ENCODE data around the gene CSRP3.

DNA sequence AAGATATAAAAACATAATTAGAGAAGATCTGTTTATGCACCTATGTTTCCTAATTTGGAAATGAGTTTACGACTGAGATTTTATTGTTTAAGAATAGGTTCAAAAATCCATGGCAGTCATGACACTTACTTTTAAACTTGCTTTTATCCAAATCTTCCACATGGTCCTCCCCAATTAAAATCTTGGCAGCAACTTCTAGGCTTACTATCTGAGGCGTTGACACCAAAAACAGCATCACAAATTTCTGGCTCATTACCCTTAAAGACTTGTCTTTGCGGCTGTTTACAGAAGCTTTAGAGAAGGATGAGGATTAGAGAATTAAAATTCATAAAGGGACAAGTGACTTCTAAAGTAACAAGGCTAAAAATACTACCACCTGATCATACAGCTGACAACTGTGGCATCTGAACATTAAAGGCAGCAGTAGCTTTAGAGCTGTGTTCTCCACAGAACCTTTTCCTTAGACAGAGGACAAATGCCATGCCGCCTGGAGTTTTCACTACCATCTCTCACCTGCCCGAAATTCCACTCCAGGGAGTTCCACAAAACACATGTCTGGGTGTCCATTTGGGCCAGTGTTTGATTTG is 32.5 kb upstream of the CSRP3 start:
- TF ChIP-seq, protein P1, sequence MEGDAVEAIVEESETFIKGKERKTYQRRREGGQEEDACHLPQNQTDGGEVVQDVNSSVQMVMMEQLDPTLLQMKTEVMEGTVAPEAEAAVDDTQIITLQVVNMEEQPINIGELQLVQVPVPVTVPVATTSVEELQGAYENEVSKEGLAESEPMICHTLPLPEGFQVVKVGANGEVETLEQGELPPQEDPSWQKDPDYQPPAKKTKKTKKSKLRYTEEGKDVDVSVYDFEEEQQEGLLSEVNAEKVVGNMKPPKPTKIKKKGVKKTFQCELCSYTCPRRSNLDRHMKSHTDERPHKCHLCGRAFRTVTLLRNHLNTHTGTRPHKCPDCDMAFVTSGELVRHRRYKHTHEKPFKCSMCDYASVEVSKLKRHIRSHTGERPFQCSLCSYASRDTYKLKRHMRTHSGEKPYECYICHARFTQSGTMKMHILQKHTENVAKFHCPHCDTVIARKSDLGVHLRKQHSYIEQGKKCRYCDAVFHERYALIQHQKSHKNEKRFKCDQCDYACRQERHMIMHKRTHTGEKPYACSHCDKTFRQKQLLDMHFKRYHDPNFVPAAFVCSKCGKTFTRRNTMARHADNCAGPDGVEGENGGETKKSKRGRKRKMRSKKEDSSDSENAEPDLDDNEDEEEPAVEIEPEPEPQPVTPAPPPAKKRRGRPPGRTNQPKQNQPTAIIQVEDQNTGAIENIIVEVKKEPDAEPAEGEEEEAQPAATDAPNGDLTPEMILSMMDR (conservative IDR thresholded peaks at IDR 0.05), result no peak
- no peak for TF ChIP-seq EZH2 (IDR thresholded peaks at IDR 0.05; ENCODE audit: low read depth)
